ENCODE data around the gene NLRP1.

NLRP1 gene

DNA sequence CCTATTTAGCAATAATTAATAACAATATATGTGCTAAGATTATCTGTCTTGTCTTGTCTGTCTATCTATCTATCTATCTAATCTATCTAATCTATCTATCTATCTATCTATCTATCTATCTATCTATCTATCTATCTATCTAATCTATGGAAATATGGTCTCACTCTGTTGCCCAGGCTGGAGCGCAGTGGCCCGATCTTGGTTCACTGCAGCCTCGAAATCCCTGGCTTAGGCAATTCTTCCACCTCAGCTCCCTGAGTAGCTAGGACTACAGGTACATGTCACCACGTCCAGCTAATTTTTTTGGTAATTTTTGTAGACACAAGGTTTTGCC lies 53.3 kb downstream of the NLRP1 start:
- CTCF ChIA-PET, result no interaction called here
- H3K4me3 ChIP-seq (ENCODE audit: low read depth, low read length), result no peak overlapping the region
- no peak for DNase-seq (ENCODE audit: low read depth, low spot score)
- TF ChIP-seq, protein P1, sequence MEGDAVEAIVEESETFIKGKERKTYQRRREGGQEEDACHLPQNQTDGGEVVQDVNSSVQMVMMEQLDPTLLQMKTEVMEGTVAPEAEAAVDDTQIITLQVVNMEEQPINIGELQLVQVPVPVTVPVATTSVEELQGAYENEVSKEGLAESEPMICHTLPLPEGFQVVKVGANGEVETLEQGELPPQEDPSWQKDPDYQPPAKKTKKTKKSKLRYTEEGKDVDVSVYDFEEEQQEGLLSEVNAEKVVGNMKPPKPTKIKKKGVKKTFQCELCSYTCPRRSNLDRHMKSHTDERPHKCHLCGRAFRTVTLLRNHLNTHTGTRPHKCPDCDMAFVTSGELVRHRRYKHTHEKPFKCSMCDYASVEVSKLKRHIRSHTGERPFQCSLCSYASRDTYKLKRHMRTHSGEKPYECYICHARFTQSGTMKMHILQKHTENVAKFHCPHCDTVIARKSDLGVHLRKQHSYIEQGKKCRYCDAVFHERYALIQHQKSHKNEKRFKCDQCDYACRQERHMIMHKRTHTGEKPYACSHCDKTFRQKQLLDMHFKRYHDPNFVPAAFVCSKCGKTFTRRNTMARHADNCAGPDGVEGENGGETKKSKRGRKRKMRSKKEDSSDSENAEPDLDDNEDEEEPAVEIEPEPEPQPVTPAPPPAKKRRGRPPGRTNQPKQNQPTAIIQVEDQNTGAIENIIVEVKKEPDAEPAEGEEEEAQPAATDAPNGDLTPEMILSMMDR (IDR thresholded peaks at IDR 0.05; ENCODE audit: insufficient read depth, low read length, missing control alignments), result no peak
- POLR2A ChIA-PET, result no interaction called here

- ChIA-PET CTCF (interaction anchor here (1.1 kb wide), 1 partner anchor 15 kb away, joined by 3 read pairs; no protein-coding TSS in a partner anchor), POLR2A (no interaction called here)
- no peak overlapping the region for H3K4me3 ChIP-seq (ENCODE audit: low read depth, low read length)
Measured at GRCh38 chr17:5530265-5531084, 53.8 kb downstream of the NLRP1 start.

DNA sequence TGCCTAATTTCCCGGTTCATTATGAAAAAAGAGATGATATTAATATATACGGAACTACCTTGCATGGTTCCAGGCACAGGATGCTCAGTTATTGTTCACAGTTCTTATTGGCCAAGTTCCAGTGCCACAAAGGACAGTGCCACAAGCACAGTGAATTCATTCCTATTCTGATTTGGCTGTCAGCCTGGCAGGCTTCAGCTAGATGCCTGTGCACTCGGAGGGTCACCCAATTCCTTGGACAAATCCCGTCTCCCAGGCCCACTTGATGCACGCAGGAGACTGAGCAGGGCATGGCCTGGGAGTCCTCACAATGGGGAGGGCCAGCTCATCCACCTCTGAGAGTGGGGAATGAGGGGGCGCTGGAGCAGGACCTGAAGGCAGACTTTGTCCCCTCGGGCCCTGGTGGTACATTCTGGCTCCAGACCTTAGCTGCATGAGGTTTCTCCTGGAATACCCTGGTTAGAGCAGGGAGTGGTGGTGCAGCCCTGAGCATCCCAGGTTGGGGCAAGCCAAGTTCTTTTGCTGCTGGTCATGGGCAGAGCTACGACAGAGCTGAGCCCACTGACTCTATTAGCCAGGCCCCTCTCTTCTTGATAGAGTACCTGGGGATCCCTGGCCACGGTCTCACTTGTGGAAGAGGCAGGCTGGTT lies 56.6 kb downstream of the NLRP1 start:
- CTCF ChIA-PET, result interaction anchor here (1.1 to 1.2 kb wide), 2 partner anchors 89 to 908 kb away, joined by 3 read pairs; partner anchors contain the start of genes AIPL1 and C1QBP
- no peak overlapping the region for H3K4me3 ChIP-seq (ENCODE audit: low read depth, low read length)
- DNase-seq (ENCODE audit: low read depth, low spot score), result no peak
- TF ChIP-seq, protein P1 (IDR thresholded peaks at IDR 0.05; ENCODE audit: insufficient read depth, low read length, missing control alignments), result no peak
- POLR2A ChIA-PET, result interaction anchor here (1.3 to 1.9 kb wide), 3 partner anchors 19 to 41 kb away, joined by 6 to 15 read pairs (median 7); partner anchors contain the start of genes DERL2 and MIS12

More at GRCh38 chr17:5530265-5531084, 53.8 kb downstream of the NLRP1 start:
- no peak for DNase-seq (ENCODE audit: low read depth, low spot score)
- TF ChIP-seq, protein P1 (IDR thresholded peaks at IDR 0.05; ENCODE audit: insufficient read depth, low read length, missing control alignments), result no peak

DNA sequence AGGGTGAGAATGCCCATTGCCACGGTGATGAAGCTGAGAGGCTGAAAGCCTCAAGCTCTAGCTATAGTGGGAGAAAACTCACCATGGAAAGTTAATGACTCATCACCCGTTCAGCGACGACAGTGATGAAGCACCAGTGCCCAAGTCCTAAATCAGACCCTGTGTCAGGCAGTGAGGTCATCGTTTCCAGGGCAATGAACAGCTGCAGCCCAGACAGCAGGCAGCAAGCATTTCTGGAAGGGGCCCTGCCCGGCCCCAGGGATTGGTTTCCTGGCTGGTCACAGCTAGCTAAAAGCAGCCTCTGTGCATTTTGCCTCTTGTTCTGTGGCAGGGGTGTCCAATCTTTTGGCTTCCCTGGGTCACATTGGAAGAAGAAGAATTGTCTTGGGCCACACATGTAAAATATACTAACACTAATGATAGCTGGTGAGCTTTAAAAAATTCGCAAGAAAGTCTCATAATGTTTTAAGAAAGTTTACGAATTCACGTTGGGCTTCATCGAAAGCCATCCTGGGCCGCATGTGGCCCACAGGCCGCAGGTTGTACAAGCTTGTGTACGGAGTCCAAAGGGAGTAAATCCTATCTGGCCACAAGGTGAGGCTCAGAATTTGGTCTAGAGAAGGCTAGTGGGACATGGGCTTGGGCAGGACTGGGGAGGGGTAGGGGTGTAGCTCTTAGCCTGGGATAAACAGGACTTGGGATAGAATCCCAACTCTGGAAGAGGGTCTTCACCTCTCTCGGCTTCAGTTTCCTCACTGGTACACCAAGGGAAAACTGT lies 57.3 kb downstream of the NLRP1 start:
- ChIA-PET CTCF (interaction anchor here (0.9 to 1.1 kb wide), 2 partner anchors 10 to 88 kb away, joined by 3 read pairs; partner anchors contain the start of gene C1QBP), POLR2A (interaction anchor here (0.5 to 1.9 kb wide), 6 partner anchors 11 to 91 kb away, joined by 3 to 15 read pairs (median 6); partner anchors contain the start of genes DERL2 and MIS12)
- no peak overlapping the region for H3K4me3 ChIP-seq (ENCODE audit: low read depth, low read length)
- TF ChIP-seq, protein P1 (IDR thresholded peaks at IDR 0.05; ENCODE audit: insufficient read depth, low read length, missing control alignments), result no peak
- peak; percentile 85 for DNase-seq (ENCODE audit: low read depth, low spot score)

GRCh38 chr17:5523249-5523648 lies 61.1 kb downstream of the NLRP1 start:
- DNase-seq (ENCODE audit: low read depth, low spot score), result no peak
- TF ChIP-seq, protein P1 (IDR thresholded peaks at IDR 0.05; ENCODE audit: insufficient read depth, low read length, missing control alignments), result no peak
- ChIA-PET CTCF (no interaction called here), POLR2A (no interaction called here)
- H3K4me3 ChIP-seq (ENCODE audit: low read depth, low read length), result no peak overlapping the region

Measured in AG04449 (cell line).